Neural progenitor cell (in vitro differentiated cells): Measurements from ENCODE around the gene SLIT2. TPM values are rescaled to one million over a fixed set of nuclear protein-coding genes. Genes with fewer than 3 reads are reported as not detected.

Experiments
- DNase-seq: peaks from one replicate; pipeline ENCODE4 v3.0.0-alpha.2; 2016; ENCODE audit warnings: low spot score
- H2AFZ ChIP-seq: fragments of 200-600 bp; sonication (generic); replicated peaks from 2 replicates; pipeline ENCODE4 v1.6.1; 2016; ENCODE audit warnings: antibody characterized with exemption
- H3F3A ChIP-seq: fragments of 200-600 bp; sonication (generic); 2 replicates; pipeline ENCODE4 v1.6.1; 2016; ENCODE audit warnings: antibody characterized with exemption, low read depth
- H3K27ac ChIP-seq: fragments of 200-600 bp; sonication (generic); 2 replicates; pipeline ENCODE4 v1.5.1; 2016; ENCODE audit warnings: mild to moderate bottlenecking
- H3K27me3 ChIP-seq: fragments of 200-600 bp; sonication (generic); 2 replicates; pipeline ENCODE4 v1.6.1; 2016; ENCODE audit warnings: mild to moderate bottlenecking, moderate library complexity
- H3K36me3 ChIP-seq: fragments of 200-600 bp; sonication (generic); 2 replicates; pipeline ENCODE4 v1.5.1; 2016
- H3K4me1 ChIP-seq: fragments of 200-600 bp; sonication (generic); 2 replicates; pipeline ENCODE4 v1.6.1; 2016; ENCODE audit warnings: mixed run types
- H3K4me2 ChIP-seq: fragments of 200-600 bp; sonication (generic); 2 replicates; pipeline ENCODE4 v1.6.1; 2016
- H3K4me3 ChIP-seq: fragments of 200-600 bp; sonication (generic); 2 replicates; pipeline ENCODE4 v1.5.1; 2016
- H3K79me2 ChIP-seq: fragments of 200-600 bp; sonication (generic); 2 replicates; pipeline ENCODE4 v1.6.1; 2016; ENCODE audit warnings: low read depth
- H3K9ac ChIP-seq: fragments of 200-600 bp; sonication (generic); 2 replicates; pipeline ENCODE4 v1.6.1; 2016
- H3K9me3 ChIP-seq: fragments of 200-600 bp; sonication (generic); 2 replicates; pipeline ENCODE4 v1.5.1; 2016; ENCODE audit warnings: low read depth
- H4K20me1 ChIP-seq: fragments of 200-600 bp; sonication (generic); 2 replicates; pipeline ENCODE4 v1.6.1; 2016; ENCODE audit warnings: low read depth
- H3K27ac Mint-ChIP-seq: 3 replicates; pipeline ENCODE4 v1.8.0; 2021; ENCODE audit warnings: mixed read lengths
- H3K27me3 Mint-ChIP-seq: 2 replicates; pipeline ENCODE4 v1.8.0; 2022; ENCODE audit warnings: low read depth, mild to moderate bottlenecking, inconsistent platforms, moderate library complexity, mixed read lengths; ENCODE audit not compliant: insufficient read depth
- H3K36me3 Mint-ChIP-seq: 3 replicates; pipeline ENCODE4 v1.8.0; 2021; ENCODE audit warnings: mixed read lengths
- H3K4me1 Mint-ChIP-seq: 3 replicates; pipeline ENCODE4 v1.8.0; 2021; ENCODE audit warnings: mixed read lengths
- H3K4me3 Mint-ChIP-seq: 3 replicates; pipeline ENCODE4 v1.8.0; 2021; ENCODE audit warnings: mild to moderate bottlenecking, moderate library complexity, mixed read lengths
- H3K9me3 Mint-ChIP-seq: 3 replicates; pipeline ENCODE4 v1.8.0; 2020; ENCODE audit warnings: mixed read lengths
- EZH2 ChIP-seq: fragments of 200-600 bp; sonication (generic); IDR thresholded peaks from 2 replicates; pipeline ENCODE4 v1.6.1; 2017; ENCODE audit warnings: antibody characterized with exemption, mild to moderate bottlenecking, moderate library complexity
- EZH2phosphoT487 ChIP-seq: fragments of 200-600 bp; sonication (generic); IDR thresholded peaks from 2 replicates; pipeline ENCODE4 v1.6.1; 2017; ENCODE audit warnings: antibody characterized with exemption
- total RNA-seq: library from RNA; depleted of rRNA; stranded (reverse); fragments of >200 nt; gene quantifications from 2 replicates; pipeline ENCODE4 v1.2.3, GENCODE V29; 2015; ENCODE audit warnings: low replicate concordance
- TF ChIP-seq, protein P1 (sequence below): fragments of 200-600 bp; sonication (generic); IDR thresholded peaks from 2 replicates; pipeline ENCODE4 v1.5.1; 2017; ENCODE audit warnings: antibody characterized with exemption, mild to moderate bottlenecking

SLIT2 gene
- total RNA-seq, 1 donor from 2014 or later = 3.0 TPM

DNA sequence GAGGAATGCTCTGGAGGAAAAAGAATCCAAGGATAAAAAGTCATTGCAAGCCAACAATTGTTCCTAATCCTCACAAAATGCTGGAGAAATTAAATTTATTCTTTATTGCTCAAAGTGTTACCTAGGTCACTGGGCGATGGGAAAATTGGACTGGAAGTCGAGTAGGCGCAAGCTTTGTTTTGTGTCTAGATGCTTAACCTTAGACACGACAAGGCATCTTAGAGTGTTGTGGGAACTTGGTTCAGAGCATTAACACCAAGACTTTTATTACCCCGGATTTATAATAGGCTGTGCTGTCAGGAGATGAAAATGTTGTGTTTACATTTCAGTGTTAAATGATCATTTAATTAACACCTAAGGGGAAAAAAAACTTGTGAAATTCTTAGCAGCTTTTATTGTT, 25.1 kb downstream of the SLIT2 start:
- Histone ChIP-seq H3K27me3 (no peaks in the 10 kb centered on the region), H3K27ac (peak overlapping the region; percentile 18), H3F3A (no peaks in the 10 kb centered on the region), H3K36me3 (no peaks in the 10 kb centered on the region), H3K4me2 (peak overlapping the region; percentile 45), H4K20me1 (no peaks in the 10 kb centered on the region), H3K4me3 (no peak overlapping the region), H2AFZ (no peak overlapping the region), H3K79me2 (no peaks in the 10 kb centered on the region), H3K4me1 (peaks cover 21% of the 10 kb centered on the region), H3K9ac (no peak overlapping the region), H3K9me3 (no peaks in the 10 kb centered on the region)
- peaks cover 6% of the 10 kb centered on the region for H3K9me3 Mint-ChIP-seq
- peaks cover 41% of the 10 kb centered on the region for H3K36me3 Mint-ChIP-seq
- peak overlapping the region; percentile 72 for H3K27ac Mint-ChIP-seq
- no peak overlapping the region for H3K4me3 Mint-ChIP-seq
- H3K4me1 Mint-ChIP-seq = peaks cover 55% of the 10 kb centered on the region
- peak; percentile 32 for DNase-seq
- H3K27me3 Mint-ChIP-seq = peaks cover 6% of the 10 kb centered on the region
- TF ChIP-seq, protein P1, sequence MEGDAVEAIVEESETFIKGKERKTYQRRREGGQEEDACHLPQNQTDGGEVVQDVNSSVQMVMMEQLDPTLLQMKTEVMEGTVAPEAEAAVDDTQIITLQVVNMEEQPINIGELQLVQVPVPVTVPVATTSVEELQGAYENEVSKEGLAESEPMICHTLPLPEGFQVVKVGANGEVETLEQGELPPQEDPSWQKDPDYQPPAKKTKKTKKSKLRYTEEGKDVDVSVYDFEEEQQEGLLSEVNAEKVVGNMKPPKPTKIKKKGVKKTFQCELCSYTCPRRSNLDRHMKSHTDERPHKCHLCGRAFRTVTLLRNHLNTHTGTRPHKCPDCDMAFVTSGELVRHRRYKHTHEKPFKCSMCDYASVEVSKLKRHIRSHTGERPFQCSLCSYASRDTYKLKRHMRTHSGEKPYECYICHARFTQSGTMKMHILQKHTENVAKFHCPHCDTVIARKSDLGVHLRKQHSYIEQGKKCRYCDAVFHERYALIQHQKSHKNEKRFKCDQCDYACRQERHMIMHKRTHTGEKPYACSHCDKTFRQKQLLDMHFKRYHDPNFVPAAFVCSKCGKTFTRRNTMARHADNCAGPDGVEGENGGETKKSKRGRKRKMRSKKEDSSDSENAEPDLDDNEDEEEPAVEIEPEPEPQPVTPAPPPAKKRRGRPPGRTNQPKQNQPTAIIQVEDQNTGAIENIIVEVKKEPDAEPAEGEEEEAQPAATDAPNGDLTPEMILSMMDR = no peak
- no peak for TF ChIP-seq EZH2phosphoT487
- no peak for TF ChIP-seq EZH2

DNA sequence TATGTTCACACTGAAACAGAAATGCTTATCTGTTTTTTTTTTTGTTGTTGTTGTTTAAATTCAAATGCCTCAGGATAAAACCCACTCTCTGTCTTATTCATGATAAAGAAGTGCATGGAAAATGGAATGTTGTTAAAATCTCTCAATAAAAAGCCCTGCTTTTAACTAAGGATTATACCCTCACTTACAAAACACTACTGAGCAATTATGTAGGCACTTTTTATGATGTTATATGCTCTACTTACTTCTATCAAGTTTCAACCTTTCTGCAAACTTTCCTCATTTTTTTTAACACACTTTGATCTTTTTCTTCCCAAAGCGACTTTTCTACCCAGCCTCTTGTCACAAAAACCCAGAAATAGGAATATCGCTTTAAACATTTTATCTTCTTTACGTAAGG, 26.5 kb downstream of the SLIT2 start:
- no peak for DNase-seq
- Histone ChIP-seq H3K27me3 (no peaks in the 10 kb centered on the region), H3K4me2 (no peak overlapping the region), H3K4me3 (no peak overlapping the region), H3F3A (no peaks in the 10 kb centered on the region), H3K9me3 (no peaks in the 10 kb centered on the region), H3K27ac (no peak overlapping the region), H3K9ac (no peak overlapping the region), H2AFZ (no peak overlapping the region), H4K20me1 (no peaks in the 10 kb centered on the region), H3K79me2 (no peaks in the 10 kb centered on the region), H3K4me1 (peaks cover 35% of the 10 kb centered on the region), H3K36me3 (no peaks in the 10 kb centered on the region)
- Mint-ChIP-seq H3K4me3 (no peak overlapping the region), H3K27me3 (peaks cover 6% of the 10 kb centered on the region), H3K9me3 (peaks cover 6% of the 10 kb centered on the region), H3K4me1 (peaks cover 56% of the 10 kb centered on the region), H3K36me3 (peaks cover 39% of the 10 kb centered on the region), H3K27ac (no peak overlapping the region)
- TF ChIP-seq, protein P1 = no peak
- TF ChIP-seq EZH2 (no peak), EZH2phosphoT487 (no peak)

DNA sequence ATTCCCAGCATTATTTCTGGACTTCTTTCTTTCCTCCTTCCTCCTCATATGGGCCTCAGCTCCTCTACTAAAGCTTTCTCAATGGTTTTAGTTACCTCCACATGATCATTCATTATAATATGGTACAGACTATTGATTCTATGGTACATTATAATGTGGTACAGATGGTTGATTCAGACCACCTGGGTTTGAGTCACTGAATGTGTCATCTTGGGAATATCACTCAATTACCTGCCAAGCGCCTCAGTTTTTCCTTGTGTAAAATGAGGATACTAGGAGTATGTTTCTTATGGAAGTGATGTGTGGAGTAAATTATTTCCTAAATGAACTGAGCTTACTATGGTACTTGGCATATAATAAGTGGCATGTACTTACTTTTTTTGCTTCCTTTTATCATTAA, 27.7 kb downstream of the SLIT2 start:
- no peaks in the 10 kb centered on the region for H3K36me3 ChIP-seq
- H3K27ac Mint-ChIP-seq = no peak overlapping the region
- no peak for DNase-seq
- H3K36me3 Mint-ChIP-seq = peaks cover 33% of the 10 kb centered on the region
- no peak overlapping the region for H3K9ac ChIP-seq
- no peak overlapping the region for H3K27ac ChIP-seq
- peaks cover 2% of the 10 kb centered on the region for H3K27me3 Mint-ChIP-seq
- H3K27me3 ChIP-seq = no peaks in the 10 kb centered on the region
- H2AFZ ChIP-seq = no peak overlapping the region
- no peaks in the 10 kb centered on the region for H3F3A ChIP-seq
- H3K4me2 ChIP-seq = no peak overlapping the region
- H3K79me2 ChIP-seq = no peaks in the 10 kb centered on the region
- no peaks in the 10 kb centered on the region for H4K20me1 ChIP-seq
- peaks cover 55% of the 10 kb centered on the region for H3K4me1 Mint-ChIP-seq
- H3K4me3 ChIP-seq = no peak overlapping the region
- H3K9me3 ChIP-seq = no peaks in the 10 kb centered on the region
- H3K9me3 Mint-ChIP-seq = peaks cover 6% of the 10 kb centered on the region
- TF ChIP-seq EZH2 (no peak), EZH2phosphoT487 (no peak)
- TF ChIP-seq, protein P1 = no peak
- H3K4me3 Mint-ChIP-seq = no peak overlapping the region
- peaks cover 38% of the 10 kb centered on the region for H3K4me1 ChIP-seq

DNA sequence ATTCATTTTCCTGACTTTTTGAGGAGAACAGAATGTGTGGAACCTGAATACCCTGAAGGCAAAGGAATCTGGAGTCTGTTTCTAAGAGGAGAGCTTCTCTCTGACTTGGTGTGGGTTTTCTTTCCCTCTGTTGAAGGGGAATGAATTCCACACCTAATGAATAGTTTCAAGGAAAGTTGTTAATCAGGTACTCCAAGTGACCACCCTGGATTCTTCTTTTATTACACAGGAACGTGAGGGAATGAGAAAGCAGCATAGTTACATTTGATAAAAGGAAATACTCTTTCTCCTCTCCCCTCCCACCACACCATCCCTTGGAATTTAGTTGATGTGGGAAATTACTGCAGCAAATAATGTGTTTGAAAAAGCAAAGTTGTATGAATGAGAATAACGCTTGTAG, 29.7 kb downstream of the SLIT2 start:
- DNase-seq = peak; percentile 6
- TF ChIP-seq EZH2phosphoT487 = no peak
- no peak for TF ChIP-seq EZH2
- TF ChIP-seq, protein P1 = no peak
- no peak overlapping the region for H3K27ac ChIP-seq
- peaks cover 57% of the 10 kb centered on the region for H3K4me1 Mint-ChIP-seq
- H3K4me3 Mint-ChIP-seq = no peak overlapping the region
- no peak overlapping the region for H3K27ac Mint-ChIP-seq
- no peaks in the 10 kb centered on the region for H3F3A ChIP-seq
- H3K79me2 ChIP-seq = no peaks in the 10 kb centered on the region
- H3K27me3 ChIP-seq = no peaks in the 10 kb centered on the region
- no peaks in the 10 kb centered on the region for H3K36me3 ChIP-seq
- no peaks in the 10 kb centered on the region for H3K9me3 ChIP-seq
- no peak overlapping the region for H2AFZ ChIP-seq
- peaks cover 38% of the 10 kb centered on the region for H3K36me3 Mint-ChIP-seq
- peaks cover 32% of the 10 kb centered on the region for H3K4me1 ChIP-seq
- H3K9me3 Mint-ChIP-seq = peaks cover 6% of the 10 kb centered on the region
- no peak overlapping the region for H3K4me2 ChIP-seq
- H3K27me3 Mint-ChIP-seq = peaks cover 2% of the 10 kb centered on the region
- no peaks in the 10 kb centered on the region for H4K20me1 ChIP-seq
- H3K9ac ChIP-seq = no peak overlapping the region
- no peak overlapping the region for H3K4me3 ChIP-seq
